Adrenal gland (tissue), 5 donors: Measurements from ENCODE around the gene COL8A1.

ENCODE experiments used
- POLR2A ChIP-seq, 2 donors: fragments of 450-650 bp; IDR thresholded peaks; one replicate each; pipeline ENCODE4 v1.6.1; 2017; ENCODE audit warnings: antibody characterized with exemption in 2 of 2, mild to moderate bottlenecking in 2 of 2, moderate library complexity in 1 of 2
- TF ChIP-seq, protein P1 (sequence below), 6 experiments: fragments of 450-650 bp in 4 of 6; fragments of 200-600 bp in 2 of 6; sonication (generic) in 1 of 6; IDR thresholded peaks; 1 replicate in 5 of 6; 2 replicates in 1 of 6; pipeline versions ENCODE4 v1.5.1 to v1.8.0; 2016 to 2021; ENCODE audit warnings: antibody characterized with exemption in 6 of 6, mild to moderate bottlenecking in 2 of 6, moderate library complexity in 1 of 6
- donor health status: DM: no; HTN: no; CAD: no.

DNA sequence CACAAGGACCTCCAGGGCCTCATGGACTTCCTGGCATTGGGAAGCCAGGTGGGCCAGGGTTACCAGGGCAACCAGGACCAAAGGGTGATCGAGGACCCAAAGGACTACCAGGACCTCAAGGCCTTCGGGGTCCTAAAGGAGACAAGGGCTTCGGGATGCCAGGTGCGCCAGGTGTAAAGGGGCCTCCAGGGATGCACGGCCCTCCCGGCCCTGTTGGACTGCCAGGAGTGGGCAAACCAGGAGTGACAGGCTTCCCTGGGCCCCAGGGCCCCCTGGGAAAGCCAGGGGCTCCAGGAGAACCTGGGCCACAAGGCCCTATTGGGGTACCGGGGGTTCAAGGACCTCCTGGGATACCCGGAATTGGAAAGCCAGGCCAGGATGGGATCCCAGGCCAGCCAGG is 156.1 kb downstream of the COL8A1 start:
- TF ChIP-seq, protein P1, sequence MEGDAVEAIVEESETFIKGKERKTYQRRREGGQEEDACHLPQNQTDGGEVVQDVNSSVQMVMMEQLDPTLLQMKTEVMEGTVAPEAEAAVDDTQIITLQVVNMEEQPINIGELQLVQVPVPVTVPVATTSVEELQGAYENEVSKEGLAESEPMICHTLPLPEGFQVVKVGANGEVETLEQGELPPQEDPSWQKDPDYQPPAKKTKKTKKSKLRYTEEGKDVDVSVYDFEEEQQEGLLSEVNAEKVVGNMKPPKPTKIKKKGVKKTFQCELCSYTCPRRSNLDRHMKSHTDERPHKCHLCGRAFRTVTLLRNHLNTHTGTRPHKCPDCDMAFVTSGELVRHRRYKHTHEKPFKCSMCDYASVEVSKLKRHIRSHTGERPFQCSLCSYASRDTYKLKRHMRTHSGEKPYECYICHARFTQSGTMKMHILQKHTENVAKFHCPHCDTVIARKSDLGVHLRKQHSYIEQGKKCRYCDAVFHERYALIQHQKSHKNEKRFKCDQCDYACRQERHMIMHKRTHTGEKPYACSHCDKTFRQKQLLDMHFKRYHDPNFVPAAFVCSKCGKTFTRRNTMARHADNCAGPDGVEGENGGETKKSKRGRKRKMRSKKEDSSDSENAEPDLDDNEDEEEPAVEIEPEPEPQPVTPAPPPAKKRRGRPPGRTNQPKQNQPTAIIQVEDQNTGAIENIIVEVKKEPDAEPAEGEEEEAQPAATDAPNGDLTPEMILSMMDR (IDR thresholded peaks at IDR 0.05): no peak
- no peak for TF ChIP-seq POLR2A (IDR thresholded peaks at IDR 0.05)
